GM12874 (cell line): ENCODE measurements around the gene TBPL1.

Source experiments
- CTCF ChIP-seq: IDR thresholded peaks from 2 replicates; pipeline ENCODE4 v1.5.1; 2011; ENCODE audit warnings: low read depth, mild to moderate bottlenecking, control low read depth, low read length, moderate library complexity; ENCODE audit not compliant: insufficient read depth

Gene TBPL1

DNA sequence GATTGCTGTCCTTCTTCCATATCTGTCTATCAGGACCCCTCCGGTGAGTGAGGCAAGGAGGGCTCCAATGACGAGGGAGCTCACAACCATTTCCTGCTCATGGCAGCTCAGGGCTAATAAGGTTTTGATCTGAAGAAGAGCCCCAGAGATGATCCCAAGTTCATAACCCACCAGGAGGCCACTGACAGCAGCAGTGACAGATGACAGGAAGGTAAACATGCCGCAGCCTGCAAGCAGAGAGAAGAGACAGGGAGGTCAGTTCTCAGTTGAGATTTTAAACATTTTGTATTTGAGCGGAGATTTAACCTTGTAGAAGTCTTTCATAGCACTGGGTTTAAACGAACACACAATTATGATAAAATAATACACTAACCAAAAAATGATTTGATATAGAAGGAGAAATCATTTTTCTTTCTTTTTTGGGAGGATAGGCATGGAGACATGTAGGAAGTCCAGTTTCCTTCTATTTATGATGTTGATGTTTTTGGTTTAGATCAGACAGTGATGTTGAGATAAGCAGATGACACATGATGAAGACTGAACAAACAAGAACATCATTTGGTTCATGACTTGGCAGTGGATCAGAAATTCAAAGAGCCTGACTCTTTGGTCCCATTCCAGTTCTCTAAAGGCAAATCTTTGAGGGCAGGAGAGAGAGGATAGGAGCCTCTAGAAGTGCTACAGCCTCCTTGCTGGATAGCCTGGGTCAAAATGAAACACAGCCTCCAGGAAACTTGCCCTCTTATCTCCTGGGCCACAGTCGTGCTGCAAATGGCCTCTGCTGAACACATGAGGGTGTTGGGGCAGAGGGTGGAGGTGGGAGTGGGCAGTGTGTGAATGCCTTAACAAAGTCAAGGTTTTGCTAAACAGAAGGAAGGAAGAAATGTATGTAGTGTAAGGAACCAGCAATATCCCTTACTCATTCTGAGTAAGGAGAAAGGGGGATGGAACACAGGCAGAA lies 76.8 kb downstream of the TBPL1 start:
- TF ChIP-seq CTCF, result no peak

DNA sequence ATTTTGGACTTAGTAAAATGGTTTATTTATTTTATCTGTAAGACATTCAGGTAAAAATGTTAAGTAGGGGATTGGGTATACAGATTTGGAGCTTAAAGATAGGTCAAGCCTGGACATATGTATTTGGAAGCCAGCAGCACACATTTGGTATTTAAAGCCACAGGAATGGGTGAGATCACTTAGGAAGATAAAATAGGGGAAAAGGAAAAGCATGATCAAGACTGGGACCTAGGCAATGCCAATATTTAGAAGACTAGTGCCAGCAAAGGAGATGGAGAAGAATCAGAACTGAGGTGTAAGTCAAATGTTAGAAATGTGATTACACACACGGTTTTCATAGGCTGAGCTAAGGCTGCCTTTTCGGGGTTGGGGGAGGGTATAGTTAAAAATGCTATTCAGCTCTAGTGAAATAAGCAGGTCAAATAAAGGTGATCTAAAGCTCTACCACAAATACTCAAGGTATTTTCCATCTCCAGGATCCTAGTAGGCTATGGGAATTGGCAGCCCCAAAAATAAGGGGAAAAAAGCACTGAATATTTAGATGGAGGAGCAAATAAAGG lies 78.8 kb downstream of the TBPL1 start:
- TF ChIP-seq CTCF, result no peak

DNA sequence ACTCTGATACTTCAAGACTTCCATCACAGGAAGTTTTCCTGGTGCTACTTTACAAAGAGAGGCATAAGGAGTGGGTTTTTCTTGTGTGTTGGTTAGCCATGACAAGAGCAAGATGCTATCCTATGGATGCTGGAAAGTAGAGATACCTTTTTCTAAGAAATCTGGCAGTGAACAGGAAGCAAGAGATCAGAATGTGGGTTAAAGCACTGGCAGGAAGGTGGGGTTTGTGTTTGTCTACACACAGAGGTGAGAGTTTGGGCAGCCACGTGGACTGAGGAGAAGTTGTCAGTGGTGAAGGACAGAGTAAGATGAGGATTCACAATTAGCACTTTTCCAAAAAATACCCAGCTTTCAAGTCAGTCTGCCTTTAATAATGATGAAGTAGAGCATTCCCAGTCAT lies 81.5 kb downstream of the TBPL1 start:
- TF ChIP-seq CTCF, result no peak

DNA sequence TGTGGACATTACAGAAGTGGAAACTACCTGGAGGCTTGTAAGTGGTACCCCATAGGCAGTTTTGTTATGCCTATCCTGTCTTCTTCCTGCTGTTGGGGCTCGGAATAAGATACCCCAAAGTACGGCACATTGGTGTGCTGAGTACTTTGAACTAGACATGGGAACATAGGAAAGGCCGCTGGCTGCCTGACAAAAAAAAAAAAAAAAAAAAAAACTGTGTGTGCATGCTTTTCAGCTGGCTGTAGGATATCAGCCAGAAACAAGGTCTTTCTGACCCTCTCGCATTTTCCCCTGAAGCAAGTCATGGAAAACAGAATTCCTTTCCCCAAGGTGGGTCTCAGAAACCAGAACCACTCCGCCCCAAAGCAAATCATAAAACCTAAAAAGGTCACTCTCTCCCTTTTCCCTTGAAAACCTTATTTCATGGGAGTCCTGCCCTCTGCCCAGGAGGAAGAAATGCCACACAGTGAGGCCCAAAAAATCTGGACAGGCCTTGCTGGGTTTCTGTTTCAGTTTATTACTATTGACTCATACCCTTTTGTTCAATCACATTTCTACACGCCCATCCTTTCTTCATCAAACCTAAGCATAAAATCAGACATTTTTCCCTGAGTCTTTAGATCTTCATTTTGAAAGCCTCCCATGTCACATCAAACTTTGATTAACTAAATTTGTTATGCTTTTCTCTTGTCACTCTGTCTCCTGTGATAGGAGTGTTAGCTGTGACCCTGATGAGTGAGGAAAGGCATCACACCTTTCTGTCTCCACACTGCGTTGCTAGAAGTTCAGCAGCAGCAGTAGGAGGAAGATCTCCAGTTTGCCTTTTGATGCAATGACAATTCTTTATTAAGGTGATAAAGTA lies 82.2 kb downstream of the TBPL1 start:
- no peak for TF ChIP-seq CTCF

GRCh38 chr6:134035823-134036296 lies 82.8 kb downstream of the TBPL1 start:
- no peak for TF ChIP-seq CTCF

DNA sequence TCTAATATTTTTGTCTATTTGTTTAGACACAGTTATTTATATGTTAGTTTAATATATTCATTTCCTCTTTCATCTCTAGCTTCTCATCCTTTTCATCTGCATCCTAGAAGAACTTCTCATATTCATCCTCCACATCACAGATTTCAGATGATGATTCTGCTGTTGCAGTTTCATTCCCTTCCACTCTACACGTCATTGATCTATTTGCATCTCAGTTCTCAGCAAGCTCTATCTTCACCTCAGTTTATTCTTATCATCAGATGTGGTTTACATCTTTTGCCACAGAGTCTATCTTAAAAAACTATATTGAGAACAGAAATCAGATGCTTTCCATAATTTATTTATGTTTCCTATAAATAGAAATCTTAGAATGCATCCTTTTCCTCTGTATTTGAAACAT lies 86.1 kb downstream of the TBPL1 start:
- TF ChIP-seq CTCF, result no peak
